HL-60 (cell line): ENCODE measurements around the gene DCUN1D3.

Experiments
- TF ChIP-seq, protein P1 (sequence below): IDR thresholded peaks from one replicate; pipeline ENCODE4 v1.5.1; 2011; ENCODE audit warnings: low read length, control low read depth, inconsistent platforms; ENCODE audit not compliant: insufficient read depth
- TF ChIP-seq, protein P2 (sequence below): IDR thresholded peaks from 2 replicates; pipeline ENCODE4 v1.6.1; 2012; ENCODE audit warnings: low read depth; ENCODE audit not compliant: insufficient replicate concordance

DNA sequence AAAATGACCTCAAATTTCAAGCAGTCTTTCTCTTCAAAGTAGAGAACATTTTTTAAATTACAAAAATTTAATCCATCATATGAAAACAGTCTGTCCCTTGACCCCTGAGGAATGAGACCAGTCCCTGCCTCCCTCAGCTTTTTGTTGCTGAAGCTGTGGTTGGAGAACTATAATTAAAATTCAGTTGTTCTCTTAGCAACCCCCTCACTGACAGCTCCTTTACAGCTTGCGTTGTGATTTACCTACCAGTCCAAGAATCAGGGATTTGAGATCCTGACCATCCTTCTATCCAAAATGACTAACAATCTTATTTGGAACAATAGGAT is 30.2 kb upstream of the DCUN1D3 start:
- TF ChIP-seq, protein P1, sequence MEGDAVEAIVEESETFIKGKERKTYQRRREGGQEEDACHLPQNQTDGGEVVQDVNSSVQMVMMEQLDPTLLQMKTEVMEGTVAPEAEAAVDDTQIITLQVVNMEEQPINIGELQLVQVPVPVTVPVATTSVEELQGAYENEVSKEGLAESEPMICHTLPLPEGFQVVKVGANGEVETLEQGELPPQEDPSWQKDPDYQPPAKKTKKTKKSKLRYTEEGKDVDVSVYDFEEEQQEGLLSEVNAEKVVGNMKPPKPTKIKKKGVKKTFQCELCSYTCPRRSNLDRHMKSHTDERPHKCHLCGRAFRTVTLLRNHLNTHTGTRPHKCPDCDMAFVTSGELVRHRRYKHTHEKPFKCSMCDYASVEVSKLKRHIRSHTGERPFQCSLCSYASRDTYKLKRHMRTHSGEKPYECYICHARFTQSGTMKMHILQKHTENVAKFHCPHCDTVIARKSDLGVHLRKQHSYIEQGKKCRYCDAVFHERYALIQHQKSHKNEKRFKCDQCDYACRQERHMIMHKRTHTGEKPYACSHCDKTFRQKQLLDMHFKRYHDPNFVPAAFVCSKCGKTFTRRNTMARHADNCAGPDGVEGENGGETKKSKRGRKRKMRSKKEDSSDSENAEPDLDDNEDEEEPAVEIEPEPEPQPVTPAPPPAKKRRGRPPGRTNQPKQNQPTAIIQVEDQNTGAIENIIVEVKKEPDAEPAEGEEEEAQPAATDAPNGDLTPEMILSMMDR, result no peak
- TF ChIP-seq, protein P2, sequence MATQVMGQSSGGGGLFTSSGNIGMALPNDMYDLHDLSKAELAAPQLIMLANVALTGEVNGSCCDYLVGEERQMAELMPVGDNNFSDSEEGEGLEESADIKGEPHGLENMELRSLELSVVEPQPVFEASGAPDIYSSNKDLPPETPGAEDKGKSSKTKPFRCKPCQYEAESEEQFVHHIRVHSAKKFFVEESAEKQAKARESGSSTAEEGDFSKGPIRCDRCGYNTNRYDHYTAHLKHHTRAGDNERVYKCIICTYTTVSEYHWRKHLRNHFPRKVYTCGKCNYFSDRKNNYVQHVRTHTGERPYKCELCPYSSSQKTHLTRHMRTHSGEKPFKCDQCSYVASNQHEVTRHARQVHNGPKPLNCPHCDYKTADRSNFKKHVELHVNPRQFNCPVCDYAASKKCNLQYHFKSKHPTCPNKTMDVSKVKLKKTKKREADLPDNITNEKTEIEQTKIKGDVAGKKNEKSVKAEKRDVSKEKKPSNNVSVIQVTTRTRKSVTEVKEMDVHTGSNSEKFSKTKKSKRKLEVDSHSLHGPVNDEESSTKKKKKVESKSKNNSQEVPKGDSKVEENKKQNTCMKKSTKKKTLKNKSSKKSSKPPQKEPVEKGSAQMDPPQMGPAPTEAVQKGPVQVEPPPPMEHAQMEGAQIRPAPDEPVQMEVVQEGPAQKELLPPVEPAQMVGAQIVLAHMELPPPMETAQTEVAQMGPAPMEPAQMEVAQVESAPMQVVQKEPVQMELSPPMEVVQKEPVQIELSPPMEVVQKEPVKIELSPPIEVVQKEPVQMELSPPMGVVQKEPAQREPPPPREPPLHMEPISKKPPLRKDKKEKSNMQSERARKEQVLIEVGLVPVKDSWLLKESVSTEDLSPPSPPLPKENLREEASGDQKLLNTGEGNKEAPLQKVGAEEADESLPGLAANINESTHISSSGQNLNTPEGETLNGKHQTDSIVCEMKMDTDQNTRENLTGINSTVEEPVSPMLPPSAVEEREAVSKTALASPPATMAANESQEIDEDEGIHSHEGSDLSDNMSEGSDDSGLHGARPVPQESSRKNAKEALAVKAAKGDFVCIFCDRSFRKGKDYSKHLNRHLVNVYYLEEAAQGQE, result no peak
